ENCODE data around the gene ITIH1.
"Not testable (repeated sequence)": the region's sequence is repeated elsewhere in the genome, so short reads cannot be mapped to it uniquely, and the experiment has no call there.

ITIH1 gene

DNA sequence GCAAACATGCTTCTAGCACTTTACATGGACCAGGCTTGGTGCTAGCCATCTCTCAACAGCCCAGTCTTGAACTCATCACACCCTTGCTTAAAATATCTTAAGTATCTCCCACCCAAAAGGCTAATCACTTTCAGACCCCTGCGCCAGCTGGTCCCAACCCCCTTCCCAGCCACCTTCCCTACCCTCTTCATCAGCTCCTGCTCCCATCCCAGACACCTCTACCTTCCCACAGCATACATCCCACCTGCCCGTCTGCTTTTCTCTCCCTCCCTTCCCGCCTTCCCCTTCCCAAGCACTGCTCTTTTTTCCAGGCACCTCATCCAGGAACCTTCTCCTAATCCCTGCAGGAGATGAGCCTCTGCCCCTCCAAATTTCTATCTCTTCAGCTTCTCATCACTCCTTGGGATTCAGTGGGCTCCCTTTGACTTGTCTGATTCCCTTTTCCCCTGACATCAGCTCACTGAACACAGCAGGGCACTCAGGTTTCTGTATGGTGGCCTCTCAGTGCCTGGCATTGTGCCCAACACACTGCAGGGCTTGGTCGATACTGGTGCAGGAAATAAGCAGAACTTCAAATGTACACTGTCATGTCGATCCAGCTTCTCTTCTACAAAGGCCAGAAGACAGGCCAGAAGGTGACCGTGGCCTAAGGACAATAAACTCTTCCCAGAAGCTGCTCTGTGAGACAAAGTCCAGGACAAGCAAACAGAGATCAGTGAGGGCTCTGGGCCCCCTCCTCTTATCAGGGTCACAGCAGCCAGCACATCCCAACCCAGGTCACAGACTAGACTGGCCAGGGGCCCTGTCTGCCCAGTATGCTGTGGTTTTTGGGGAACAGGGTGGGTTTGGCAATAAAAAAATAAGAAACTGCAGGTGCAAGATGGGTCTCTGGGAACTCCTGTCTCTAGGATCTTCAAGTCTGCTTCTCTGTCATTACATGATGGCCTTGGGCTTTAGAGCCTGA lies 2.2 kb upstream of the ITIH1 start:
- DNase-seq, result no peak

DNA sequence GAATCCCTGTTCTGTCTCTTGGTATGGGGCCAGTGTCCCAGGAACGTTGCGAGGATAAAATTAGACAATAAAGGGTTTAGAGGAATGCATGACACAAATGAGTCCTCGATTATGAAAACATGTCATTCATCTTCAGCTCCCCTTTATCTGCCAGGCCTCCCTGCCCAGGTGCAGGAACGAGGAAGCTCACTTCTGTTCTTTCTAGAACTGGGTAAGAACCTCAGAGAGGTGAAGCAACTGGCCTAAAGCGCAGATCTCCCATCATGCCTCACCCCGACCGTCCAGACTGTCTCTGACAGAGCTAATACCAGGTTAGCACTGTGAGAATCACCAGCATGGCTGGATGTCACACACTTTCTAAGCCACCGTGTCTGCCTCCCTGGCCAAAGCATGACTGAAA lies 1.5 kb upstream of the ITIH1 start:
- no peak for DNase-seq

DNA sequence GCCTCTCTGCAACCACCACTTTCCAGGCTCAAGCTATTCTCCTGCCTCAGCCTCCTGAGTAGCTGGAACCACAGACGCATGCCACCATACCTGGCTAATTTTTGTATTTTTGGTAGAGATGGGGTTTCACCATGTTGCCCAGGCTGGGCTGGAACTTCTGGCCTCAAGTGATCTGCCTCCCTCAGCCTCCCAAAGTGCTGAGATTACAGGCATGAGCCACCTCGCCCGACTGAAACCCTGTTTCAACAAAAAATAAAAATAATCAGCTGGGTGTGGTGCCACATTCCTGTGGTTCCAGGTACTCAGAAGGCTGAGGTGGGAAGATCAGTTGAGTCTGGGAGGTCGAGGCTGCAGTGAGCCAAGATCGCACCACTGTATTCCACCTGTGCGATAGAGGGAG lies 913 bp upstream of the ITIH1 start:
- not testable (repeated sequence) for DNase-seq

DNA sequence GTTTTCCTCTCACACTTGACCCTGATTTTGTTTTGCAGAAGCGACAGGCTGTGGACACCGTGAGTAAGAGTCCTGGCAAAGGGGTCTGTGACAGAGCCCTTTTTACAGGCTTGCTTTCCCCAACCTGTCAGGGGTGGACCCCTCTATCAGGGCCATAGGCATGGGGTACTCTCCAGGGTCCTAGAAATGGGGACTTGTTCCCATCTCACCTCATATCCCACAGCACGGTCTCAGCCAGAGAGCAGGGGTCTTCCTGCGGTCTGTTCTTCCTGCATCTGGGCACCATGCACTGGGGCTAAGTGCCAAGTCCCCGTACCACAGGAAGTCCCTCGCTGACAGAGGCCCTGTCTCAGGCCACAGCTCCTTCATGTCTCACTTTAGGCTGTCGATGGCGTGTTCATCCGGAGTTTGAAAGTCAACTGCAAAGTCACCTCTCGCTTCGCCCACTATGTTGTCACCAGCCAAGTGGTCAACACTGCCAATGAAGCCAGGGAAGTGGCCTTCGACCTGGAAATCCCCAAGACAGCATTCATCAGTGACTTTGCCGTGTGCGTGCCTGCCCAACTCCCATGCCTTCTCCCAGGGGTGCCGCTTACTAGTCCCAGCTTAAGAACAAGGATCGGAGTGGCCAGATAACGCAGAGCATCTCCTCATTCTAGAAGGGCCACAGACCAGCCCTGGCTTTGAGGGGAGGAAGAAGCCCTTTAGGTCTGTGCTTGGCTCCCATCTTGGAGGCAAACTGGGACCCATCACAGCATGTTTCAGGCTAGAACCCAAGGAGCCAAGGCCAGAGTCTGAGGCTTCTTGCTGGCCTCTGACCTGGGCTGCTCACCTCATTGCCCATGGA lies 783 bp downstream of the ITIH1 start:
- DNase-seq, result no peak

DNA sequence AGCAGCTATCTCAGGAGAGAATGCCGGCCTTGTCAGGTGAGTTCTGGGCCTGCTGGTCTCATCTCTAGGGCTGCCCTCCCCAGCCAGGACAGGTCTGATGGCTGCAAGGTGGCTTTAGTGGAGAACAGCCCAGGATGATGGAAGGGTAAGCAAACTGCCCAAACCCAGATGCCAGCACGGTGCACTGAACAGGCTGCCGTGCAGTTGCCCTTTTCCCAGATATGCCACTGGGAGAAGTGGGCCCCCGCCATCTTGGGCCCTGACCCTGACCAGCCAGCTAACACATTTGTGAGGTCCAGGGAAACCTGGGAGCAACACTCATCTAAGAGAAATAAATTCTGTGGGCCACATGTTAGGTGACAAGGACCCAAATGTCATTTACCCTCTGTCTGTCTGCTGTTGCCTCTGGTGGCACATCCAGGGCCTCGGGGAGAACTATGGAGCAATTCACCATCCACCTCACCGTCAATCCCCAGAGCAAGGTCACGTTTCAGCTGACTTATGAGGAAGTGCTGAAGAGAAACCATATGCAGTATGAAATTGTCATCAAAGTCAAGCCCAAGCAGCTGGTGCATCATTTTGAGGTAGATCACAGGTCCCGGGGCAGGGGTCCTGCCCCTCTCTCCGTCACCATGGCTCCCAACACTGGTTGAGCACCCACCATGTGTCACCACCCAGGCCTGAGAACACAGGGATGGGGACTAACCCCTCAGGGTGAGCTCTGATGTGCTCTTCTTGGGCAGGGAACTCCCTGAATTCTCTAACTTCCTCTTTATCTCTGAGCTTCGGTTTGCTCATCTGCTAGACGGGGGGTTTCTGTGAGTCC lies 1.8 kb downstream of the ITIH1 start:
- no peak for DNase-seq

DNA sequence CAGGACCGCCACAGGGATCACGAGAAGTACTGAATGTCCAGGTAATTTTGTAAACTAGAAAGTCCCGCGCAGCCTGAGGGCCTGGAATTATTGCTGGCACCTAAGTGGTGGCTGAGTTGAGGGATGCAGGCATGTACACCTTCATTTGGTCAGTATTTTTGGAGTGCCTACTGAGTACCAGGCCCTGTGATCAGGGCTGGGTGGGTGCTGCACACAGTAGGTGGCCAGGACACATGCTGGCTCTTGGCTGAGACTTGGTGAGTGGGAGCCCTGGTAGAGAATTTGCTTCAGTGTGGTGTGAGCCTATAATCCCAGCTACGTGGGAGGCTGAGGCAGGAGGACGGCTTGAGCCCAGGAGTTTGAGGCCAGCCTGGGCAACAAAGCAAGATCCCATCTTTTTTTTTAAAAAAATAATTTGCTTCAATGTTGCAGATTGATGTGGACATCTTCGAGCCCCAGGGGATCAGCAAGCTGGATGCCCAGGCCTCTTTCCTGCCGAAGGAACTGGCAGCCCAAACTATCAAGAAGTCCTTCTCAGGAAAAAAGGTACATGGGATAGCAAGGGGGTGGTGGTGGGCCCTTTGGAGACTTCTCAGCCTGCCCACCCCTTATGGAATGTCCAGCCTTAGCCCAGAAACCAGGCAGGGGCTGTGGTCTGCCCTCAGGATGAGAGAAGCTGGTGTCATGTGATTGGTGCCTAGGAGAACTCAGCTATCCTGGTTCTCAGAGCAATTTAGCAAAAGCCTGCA lies 2.6 kb downstream of the ITIH1 start:
- DNase-seq, result no peak

DNA sequence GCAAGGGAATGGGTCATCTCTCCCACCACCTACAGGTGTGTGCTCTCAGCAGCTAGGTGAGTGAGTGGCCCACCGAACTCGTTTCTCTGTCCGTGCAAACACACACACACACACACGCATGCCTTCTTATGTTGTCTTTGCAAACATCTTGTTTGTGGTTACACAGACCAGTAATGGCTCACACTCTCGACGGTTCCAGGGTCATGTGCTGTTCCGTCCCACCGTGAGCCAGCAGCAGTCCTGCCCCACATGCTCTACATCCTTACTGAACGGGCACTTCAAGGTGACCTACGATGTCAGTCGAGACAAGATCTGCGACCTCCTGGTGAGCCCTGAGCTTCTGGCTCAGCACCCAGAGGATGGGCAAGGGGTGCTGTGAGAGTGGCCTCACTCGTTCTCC lies 4.3 kb downstream of the ITIH1 start:
- DNase-seq, result no peak

DNA sequence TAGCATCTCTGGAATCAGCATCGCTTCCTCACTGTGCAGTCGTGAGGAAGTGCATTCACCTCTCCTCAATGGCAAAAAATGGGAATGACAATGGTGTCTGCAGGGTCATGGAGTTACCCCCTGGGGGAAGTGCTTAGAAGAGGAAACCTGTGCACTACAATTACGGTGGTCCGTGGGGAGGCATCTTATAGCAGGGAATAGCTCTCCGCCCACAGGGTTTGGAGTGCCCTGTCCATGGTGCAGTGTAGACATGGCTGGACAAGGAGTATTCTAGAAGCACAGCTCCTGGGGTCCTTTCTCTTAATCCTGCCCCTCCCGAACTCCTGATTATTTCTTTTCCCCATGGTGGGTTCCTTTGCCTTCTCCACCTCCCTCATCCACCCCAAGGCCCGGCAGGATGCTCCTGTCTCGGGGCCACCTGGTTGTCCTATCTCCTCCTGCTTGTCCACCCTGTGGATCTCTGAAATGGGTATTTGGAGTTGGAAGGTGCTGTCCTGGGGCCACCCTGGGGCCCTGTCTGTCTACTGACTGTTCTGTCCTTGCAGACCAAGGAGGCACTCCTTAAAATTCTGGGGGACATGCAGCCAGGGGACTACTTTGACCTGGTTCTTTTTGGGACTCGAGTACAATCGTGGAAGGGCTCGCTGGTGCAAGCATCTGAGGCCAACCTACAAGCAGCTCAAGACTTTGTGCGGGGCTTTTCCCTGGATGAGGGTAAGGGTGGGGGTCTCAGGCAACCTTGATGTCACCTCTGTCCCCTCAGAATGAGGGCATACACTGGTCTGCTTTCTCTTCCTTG lies 5.2 kb downstream of the ITIH1 start:
- DNase-seq, result no peak

DNA sequence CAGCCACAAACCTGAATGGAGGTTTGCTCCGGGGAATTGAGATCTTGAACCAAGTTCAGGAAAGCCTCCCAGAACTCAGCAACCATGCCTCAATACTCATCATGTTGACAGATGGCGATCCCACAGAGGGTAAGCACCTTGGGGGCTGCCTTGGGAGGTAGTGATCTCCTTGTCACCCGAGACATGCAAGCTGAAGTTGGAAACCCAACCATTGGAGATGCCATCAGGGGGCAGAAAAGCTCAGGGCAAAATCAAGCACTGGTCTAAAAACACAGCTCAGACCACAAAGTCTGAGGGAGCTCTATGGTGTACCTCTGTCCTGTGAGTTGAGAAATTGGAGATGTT lies 5.8 kb downstream of the ITIH1 start:
- DNase-seq, result no peak

DNA sequence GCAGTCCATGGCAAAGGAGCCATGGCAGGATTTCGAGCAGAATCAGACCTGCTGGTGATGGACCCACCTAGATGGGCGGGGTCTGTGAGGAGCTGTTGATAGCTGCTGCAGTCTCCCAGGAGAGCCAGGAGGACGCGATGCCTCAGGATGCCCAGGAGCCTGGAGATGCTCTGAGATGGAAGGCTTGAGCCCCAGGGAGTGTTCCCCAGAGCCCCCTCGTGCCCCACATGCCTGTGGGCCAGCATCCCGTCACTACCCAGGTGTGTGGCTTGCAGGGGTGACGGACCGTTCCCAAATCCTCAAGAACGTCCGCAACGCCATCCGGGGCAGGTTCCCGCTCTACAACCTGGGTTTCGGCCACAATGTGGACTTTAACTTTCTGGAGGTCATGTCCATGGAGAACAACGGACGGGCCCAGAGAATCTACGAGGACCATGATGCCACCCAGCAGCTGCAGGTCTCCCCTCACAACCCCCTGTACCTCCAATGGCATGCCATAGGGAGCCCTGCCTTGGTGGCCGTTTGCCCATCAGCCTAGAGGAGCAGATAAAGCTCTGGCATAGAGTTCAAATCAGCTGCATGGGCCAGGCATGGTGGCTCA lies 6.7 kb downstream of the ITIH1 start:
- DNase-seq, result no peak

DNA sequence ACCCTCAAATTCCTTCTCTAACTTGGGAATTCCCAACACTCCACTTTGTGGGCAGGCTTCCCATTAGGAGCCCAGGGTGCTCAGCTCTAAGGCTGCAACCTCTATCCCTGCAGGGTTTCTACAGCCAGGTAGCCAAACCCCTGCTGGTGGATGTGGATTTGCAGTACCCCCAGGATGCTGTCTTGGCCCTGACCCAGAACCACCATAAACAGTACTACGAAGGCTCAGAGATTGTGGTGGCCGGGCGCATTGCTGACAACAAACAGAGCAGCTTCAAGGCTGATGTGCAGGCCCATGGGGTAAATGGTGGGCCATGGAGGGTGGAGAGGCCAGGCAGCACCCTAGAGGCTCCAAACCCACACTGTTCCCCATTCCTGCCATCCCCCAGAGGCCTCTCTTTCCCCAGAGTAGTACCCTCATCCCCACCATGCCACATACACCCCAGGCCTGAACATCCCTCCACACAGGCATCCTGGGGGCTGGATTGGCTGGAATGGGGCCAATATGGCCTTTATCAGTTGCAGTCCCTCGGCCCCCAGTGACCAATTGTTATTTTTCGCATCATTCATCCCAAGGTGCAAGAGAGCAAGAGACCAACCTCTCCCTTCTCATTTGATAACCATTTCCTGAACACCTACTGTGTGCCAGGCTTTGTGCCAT lies 7.7 kb downstream of the ITIH1 start:
- DNase-seq, result no peak

DNA sequence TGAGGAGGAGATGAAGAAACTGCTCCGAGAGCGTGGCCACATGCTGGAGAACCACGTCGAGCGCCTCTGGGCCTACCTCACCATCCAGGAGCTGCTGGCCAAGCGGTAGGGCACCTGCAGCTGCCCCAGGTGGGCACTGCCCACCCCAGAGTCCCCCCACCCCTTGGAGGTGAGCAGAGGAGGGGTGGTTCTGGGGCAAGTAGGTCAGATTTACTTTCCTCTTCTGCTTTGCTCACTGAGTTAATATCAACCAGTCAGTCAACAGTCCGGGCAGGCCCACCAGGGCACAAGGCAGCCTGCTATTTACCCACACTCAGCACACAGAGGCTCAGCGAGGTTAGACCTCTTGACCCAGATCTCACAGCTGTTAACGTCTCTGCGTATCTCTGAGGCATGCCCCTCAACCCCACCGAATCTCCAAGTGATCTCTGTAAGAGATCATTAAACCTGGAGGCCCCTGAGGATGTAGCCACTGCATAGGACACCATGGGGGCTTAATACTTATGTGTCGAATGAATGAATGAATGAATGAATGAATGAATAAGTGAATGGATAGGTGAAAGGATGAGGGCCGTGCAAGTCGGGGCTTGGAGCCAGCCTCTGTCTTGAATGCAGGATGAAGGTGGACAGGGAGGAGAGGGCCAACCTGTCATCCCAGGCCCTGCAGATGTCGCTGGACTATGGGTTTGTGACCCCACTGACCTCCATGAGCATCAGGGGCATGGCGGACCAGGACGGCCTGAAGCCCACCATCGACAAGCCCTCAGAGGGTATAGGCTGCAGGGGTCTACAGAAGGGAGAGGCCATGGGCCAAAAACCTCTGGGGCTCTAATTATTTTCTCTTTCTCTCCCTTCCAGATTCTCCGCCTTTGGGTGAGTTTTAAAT lies 9.2 kb downstream of the ITIH1 start:
- no peak for DNase-seq

DNA sequence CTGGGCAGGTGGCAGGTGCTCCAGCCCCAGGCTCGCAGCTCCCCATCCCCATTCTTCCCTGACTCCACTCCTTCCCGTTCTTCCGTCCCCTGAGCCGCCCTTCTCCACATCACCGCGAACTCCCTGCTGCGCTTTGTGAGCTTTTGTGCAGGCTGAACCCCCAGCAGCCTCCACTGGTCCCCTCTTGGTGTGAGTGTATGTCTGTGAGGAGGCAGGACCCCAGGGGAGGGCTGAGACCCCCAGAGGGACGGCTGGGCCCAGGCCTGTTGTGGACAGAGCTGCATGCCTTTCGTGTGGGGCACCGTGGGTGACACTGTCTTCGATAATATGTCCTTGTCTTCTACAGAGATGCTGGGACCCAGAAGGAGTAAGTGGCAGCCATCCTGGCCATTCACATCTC lies 9.8 kb downstream of the ITIH1 start:
- no peak for DNase-seq

DNA sequence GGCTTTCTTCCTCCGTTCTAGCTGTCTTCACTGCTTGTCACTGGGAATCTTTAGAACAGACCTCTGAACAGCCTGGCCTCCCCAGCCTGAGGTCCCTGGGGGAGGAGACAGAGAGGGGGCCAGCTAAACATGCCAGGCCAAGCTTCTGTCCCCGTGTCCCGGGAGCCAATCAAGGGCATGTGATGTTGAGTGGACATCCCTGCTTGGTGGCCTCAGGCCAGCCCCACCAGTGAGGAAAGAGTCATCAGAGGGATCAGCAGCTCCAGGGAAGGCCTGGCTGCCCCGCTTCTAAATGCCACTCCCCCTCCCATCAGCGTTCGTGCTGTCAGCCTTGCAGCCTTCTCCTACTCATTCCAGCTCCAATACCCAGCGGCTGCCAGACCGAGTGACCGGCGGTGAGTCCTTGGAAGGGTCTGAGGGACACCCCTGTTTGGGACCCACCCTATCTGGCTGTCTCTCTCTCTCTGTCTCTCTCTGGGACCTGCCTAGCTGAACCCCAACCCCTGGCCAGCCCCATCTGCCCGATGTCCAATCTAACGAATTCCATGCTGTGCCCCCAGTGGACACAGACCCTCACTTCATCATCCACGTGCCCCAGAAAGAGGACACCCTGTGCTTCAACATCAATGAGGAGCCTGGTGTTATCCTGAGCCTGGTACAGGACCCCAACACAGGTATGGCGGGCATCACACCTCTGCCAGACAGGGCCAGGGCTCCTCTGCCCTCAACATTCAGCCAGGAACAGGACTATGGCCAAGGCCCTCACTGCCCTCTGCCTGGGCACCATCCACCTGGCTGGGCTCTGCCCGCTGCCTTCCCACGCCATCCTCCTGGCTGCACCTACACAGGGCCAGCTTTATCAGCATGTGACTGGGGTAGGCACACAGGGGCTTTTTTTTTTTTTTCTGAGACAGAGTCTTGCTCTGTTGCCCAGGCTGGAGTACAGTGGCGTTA lies 10.6 kb downstream of the ITIH1 start:
- DNase-seq, result no peak

DNA sequence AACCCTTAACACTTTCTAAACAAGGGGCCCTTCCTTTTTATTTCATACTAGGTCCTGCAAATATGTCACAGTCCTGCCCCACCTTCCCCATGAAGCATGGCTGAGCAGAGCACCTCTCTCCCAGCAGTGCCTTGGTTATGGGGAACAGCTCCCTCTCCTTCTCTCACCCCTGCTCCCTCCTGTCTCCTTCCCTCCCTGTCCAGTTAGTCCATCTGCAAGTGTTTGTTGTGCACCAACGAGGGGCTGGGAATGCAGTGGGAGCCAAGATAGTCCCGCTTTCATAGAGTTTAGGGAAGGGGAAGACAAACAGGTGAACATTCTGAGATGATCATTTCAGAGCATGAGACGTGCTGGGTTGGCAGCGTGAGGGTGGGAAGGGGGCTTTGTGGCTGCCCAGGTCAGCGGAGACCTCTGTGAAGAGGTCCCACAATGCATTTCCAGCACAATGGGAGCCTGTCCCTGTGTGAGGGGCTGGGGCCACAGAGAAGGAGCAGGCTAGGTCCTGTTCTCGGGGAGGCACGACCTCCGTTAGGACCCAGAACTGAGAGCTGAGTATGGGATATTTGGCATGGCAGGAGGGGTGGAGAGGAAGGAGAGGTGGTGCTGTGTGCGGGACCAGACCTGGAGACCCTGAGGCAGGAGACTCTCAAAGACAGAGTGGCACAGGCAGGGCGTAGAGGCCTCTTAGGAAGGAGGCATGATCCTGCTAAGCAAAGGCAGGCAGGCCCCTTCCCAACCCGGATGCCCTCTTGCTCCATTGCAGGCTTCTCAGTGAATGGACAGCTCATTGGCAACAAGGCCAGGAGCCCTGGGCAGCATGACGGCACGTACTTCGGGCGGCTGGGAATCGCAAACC lies 11.7 kb downstream of the ITIH1 start:
- DNase-seq, result no peak

DNA sequence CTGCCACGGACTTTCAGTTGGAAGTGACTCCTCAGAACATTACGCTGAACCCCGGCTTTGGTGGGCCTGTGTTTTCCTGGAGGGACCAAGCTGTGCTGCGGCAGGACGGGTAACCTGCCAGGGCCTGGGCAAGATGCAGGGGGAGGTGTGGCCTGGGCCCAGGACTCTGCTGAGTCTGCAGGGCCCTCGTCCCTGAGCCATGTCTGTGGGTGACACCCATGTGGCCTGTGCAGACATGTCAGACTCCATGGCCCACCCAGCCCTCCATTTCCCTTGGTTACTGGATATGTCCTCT lies 12.3 kb downstream of the ITIH1 start:
- DNase-seq, result no peak

DNA sequence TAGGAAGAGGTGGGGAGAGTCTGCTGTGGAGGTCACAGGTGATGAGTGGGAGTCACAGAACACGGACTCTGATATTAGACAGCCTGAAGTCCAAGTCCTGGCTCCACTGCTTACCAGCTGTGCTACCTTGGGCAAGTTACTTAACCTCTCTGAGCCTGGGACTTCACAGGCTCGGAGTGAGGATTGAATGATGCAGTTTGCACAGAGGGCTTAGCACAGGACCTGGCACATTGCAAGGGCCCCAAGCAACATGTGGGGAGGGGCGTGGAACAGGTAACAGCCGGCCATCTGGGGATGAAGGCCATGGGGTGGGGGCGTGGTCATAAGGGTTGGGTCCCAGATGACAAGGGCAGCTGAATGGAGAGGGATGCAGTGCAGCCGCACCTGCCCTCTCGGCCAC lies 12.9 kb downstream of the ITIH1 start:
- no peak for DNase-seq

DNA sequence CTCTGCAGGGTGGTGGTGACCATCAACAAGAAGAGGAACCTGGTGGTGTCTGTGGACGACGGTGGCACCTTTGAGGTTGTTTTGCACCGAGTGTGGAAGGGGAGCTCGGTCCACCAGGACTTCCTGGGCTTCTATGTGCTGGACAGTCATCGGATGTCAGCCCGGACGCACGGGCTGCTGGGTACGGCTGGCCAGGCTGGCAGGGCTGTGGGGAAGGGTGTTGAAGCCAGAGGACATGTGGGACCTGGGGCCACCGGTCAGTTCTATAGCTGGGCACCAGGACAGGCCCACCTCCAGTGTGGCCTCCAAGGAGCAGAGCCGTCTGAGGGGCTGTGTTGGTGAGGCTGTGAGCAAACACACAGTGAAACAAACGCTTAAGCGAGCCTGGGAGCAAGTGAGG lies 13.3 kb downstream of the ITIH1 start:
- no peak for DNase-seq
